BE2C (cell line): ENCODE data around the gene NOC2L.

ENCODE experiments used
- DNase-seq: peaks from one replicate; pipeline ENCODE4 v3.0.0-alpha.2; 2020
- H3K27me3 ChIP-seq: fragments of 250-450 bp; sonication (Bioruptor Pico); 2 replicates; pipeline ENCODE4 v1.5.1; 2020; ENCODE audit warnings: mild to moderate bottlenecking
- H3K36me3 ChIP-seq: fragments of 250-450 bp; sonication (Bioruptor Pico); 2 replicates; pipeline ENCODE4 v1.5.1; 2020; ENCODE audit warnings: mild to moderate bottlenecking
- H3K4me1 ChIP-seq: fragments of 250-450 bp; sonication (Bioruptor Pico); 2 replicates; pipeline ENCODE4 v1.5.1; 2020
- H3K4me3 ChIP-seq: 2 replicates; pipeline ENCODE4 v1.5.1; 2011; ENCODE audit warnings: low read depth, low read length
- H3K9me3 ChIP-seq: fragments of 250-450 bp; sonication (Bioruptor Pico); 2 replicates; pipeline ENCODE4 v1.5.1; 2020
- CTCF ChIP-seq: IDR thresholded peaks from 2 replicates; pipeline ENCODE4 v1.5.1; 2012; ENCODE audit warnings: mild to moderate bottlenecking, low read depth, low read length

The NOC2L gene

GRCh38 chr1:971751-972506 lies 12.9 kb upstream of the NOC2L start:
- Histone ChIP-seq H3K4me1 (peaks cover 4% of the 10 kb centered on the region), H3K36me3 (no peaks in the 10 kb centered on the region), H3K9me3 (no peaks in the 10 kb centered on the region), H3K27me3 (peaks cover 21% of the 10 kb centered on the region), H3K4me3 (no peak overlapping the region)
- no peak for TF ChIP-seq CTCF
- DNase-seq, result no peak

- Histone ChIP-seq H3K9me3 (no peaks in the 10 kb centered on the region), H3K27me3 (peaks cover 23% of the 10 kb centered on the region), H3K4me3 (no peak overlapping the region), H3K36me3 (no peaks in the 10 kb centered on the region), H3K4me1 (peaks cover 4% of the 10 kb centered on the region)
- TF ChIP-seq CTCF, result no peak
- no peak for DNase-seq
Observed at GRCh38 chr1:970973-971730, 12.1 kb upstream of the NOC2L start.

GRCh38 chr1:970242-970972 lies 11.4 kb upstream of the NOC2L start:
- H3K4me1 ChIP-seq, result peaks cover 4% of the 10 kb centered on the region
- H3K9me3 ChIP-seq, result no peaks in the 10 kb centered on the region
- TF ChIP-seq CTCF, result no peak
- peaks cover under 1% of the 10 kb centered on the region; the same call in 1 of the 2 replicates for H3K36me3 ChIP-seq
- H3K27me3 ChIP-seq, result peaks cover 23% of the 10 kb centered on the region
- DNase-seq, result no peak
- no peak overlapping the region for H3K4me3 ChIP-seq

GRCh38 chr1:969260-969855 lies 10.3 kb upstream of the NOC2L start:
- Histone ChIP-seq H3K9me3 (no peaks in the 10 kb centered on the region), H3K4me1 (peaks cover 4% of the 10 kb centered on the region), H3K27me3 (peaks cover 23% of the 10 kb centered on the region), H3K4me3 (no peak overlapping the region), H3K36me3 (peaks cover 6% of the 10 kb centered on the region; the same call in 1 of the 2 replicates)
- no peak for DNase-seq
- TF ChIP-seq CTCF, result no peak

- Histone ChIP-seq H3K27me3 (peaks cover 23% of the 10 kb centered on the region), H3K36me3 (peaks cover 16% of the 10 kb centered on the region), H3K9me3 (no peaks in the 10 kb centered on the region), H3K4me1 (peaks cover 4% of the 10 kb centered on the region), H3K4me3 (no peak overlapping the region)
- TF ChIP-seq CTCF, result no peak
- no peak for DNase-seq
Observed at GRCh38 chr1:967466-968343, 8.6 kb upstream of the NOC2L start.
